Measurements from ENCODE around the gene VWA5A.
A peak's percentile ranks its signal among the peaks of the same experiment; 100 is the strongest.

VWA5A gene

GRCh38 chr11:124114942-124115781, at the start of gene VWA5A:
Gene VWA5A, plus strand, starts transcription at chr11:124115450. Its CDS starts 2,062 bp downstream, at chr11:124117512.
- DNase-seq (ENCODE audit: low spot score), result peak; percentile 49

GRCh38 chr11:124068601-124069110, 46.6 kb upstream of the VWA5A start:
- DNase-seq (ENCODE audit: low spot score), result no peak

- DNase-seq (ENCODE audit: low spot score), result peak; percentile 82
Measured at GRCh38 chr11:124069429-124070401, 45.5 kb upstream of the VWA5A start.

- peak; percentile 76 for DNase-seq (ENCODE audit: low spot score)
Measured at GRCh38 chr11:124070915-124071622, 44.2 kb upstream of the VWA5A start.

- no peak for DNase-seq (ENCODE audit: low spot score)
Measured at GRCh38 chr11:124071623-124071948, 43.7 kb upstream of the VWA5A start.

GRCh38 chr11:124072147-124072546, 43.1 kb upstream of the VWA5A start:
- no peak for DNase-seq (ENCODE audit: low spot score)

GRCh38 chr11:124074554-124074953, 40.7 kb upstream of the VWA5A start:
- no peak for DNase-seq (ENCODE audit: low spot score)

GRCh38 chr11:124075492-124075840, 39.8 kb upstream of the VWA5A start:
- DNase-seq (ENCODE audit: low spot score), result no peak

GRCh38 chr11:124075841-124076651, 39.2 kb upstream of the VWA5A start:
- DNase-seq (ENCODE audit: low spot score), result peak; percentile 35

- no peak for DNase-seq (ENCODE audit: low spot score)
Measured at GRCh38 chr11:124077266-124077665, 38.0 kb upstream of the VWA5A start.

GRCh38 chr11:124078591-124078990, 36.7 kb upstream of the VWA5A start:
- no peak for DNase-seq (ENCODE audit: low spot score)

- peak; percentile 74 for DNase-seq (ENCODE audit: low spot score)
Measured at GRCh38 chr11:124079631-124080326, 35.5 kb upstream of the VWA5A start.

GRCh38 chr11:124080327-124081001, 34.8 kb upstream of the VWA5A start:
- DNase-seq (ENCODE audit: low spot score), result peak; percentile 27

GRCh38 chr11:124081483-124081882, 33.8 kb upstream of the VWA5A start:
- no peak for DNase-seq (ENCODE audit: low spot score)

- no peak for DNase-seq (ENCODE audit: low spot score)
Measured at GRCh38 chr11:124082371-124082770, 32.9 kb upstream of the VWA5A start.

GRCh38 chr11:124085583-124085982, 29.7 kb upstream of the VWA5A start:
- DNase-seq (ENCODE audit: low spot score), result no peak

GRCh38 chr11:124085997-124086846, 29.0 kb upstream of the VWA5A start:
- DNase-seq (ENCODE audit: low spot score), result no peak

- DNase-seq (ENCODE audit: low spot score), result no peak
Measured at GRCh38 chr11:124090996-124091395, 24.3 kb upstream of the VWA5A start.

GRCh38 chr11:124093330-124093729, 21.9 kb upstream of the VWA5A start:
- no peak for DNase-seq (ENCODE audit: low spot score)

Measured in hematopoietic multipotent progenitor cell treated with erythropoietin and hydrocortisone succinate and interleukin-3 and kit ligand, for 15 days (in vitro differentiated cells).